GM12891 (cell line): ENCODE data around the gene MAGI1.
"Not testable (repeated sequence)": the region's sequence is repeated elsewhere in the genome, so short reads cannot be mapped to it uniquely, and the experiment has no call there.

Experiments
- POLR2AphosphoS5 ChIP-seq: IDR thresholded peaks from 2 replicates; pipeline ENCODE4 v1.6.1; 2011; ENCODE audit warnings: low read depth, low read length, control low read depth
- TAF1 ChIP-seq: IDR thresholded peaks from 2 replicates; pipeline ENCODE4 v1.6.1; 2011; ENCODE audit warnings: low read depth, low read length, control low read depth

DNA sequence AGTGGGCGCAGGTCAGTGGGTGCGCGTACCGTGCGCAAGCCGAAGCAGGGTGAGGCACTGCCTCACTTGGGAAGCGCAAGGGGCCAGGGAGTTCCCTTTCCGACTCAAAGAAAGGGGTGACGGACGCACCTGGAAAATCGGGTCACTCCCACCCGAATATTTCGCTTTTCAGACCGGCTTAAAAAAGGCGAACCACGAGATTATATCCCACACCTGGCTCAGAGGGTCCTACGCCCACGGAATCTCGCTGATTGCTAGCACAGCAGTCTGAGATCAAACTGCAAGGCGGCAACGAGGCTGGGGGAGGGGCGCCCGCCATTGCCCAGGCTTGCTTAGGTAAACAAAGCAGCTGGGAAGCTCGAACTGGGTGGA lies 529.3 kb downstream of the MAGI1 start:
- not testable (repeated sequence) for TF ChIP-seq POLR2AphosphoS5, TAF1
